Hepatocyte (in vitro differentiated cells): Measurements from ENCODE around the gene RAP1GDS1. TPM values are rescaled to one million over a fixed set of nuclear protein-coding genes. Genes with fewer than 3 reads are reported as not detected.

Experiments used
- DNase-seq: peaks from one replicate; pipeline ENCODE4 v3.0.0-alpha.2; 2016; ENCODE audit warnings: low spot score
- H2AFZ ChIP-seq: fragments of 200-600 bp; sonication (generic); 2 replicates; pipeline ENCODE4 v1.6.0; 2016; ENCODE audit warnings: antibody characterized with exemption, mild to moderate bottlenecking
- H3K27ac ChIP-seq: fragments of 200-600 bp; sonication (generic); 2 replicates; pipeline ENCODE4 v1.5.1; 2016; ENCODE audit warnings: mild to moderate bottlenecking
- H3K27me3 ChIP-seq: fragments of 200-600 bp; sonication (generic); 2 replicates; pipeline ENCODE4 v1.6.1; 2016
- H3K36me3 ChIP-seq: fragments of 200-600 bp; sonication (generic); replicated peaks from 2 replicates; pipeline ENCODE4 v1.5.1; 2016; ENCODE audit warnings: low read depth; ENCODE audit not compliant: insufficient read depth
- H3K4me1 ChIP-seq: fragments of 200-600 bp; sonication (generic); 2 replicates; pipeline ENCODE4 v1.5.1; 2016; ENCODE audit warnings: mild to moderate bottlenecking, moderate library complexity; ENCODE audit not compliant: insufficient read depth
- H3K4me2 ChIP-seq: fragments of 200-600 bp; sonication (generic); 2 replicates; pipeline ENCODE4 v1.6.0; 2016
- H3K4me3 ChIP-seq: fragments of 200-600 bp; sonication (generic); 2 replicates; pipeline ENCODE4 v1.5.1; 2016; ENCODE audit warnings: mild to moderate bottlenecking
- H3K79me2 ChIP-seq: fragments of 200-600 bp; sonication (generic); 2 replicates; pipeline ENCODE4 v1.6.0; 2017; ENCODE audit warnings: mild to moderate bottlenecking
- H3K9me2 ChIP-seq: fragments of 200-600 bp; sonication (generic); replicated peaks from 2 replicates; pipeline ENCODE4 v1.6.0; 2017; ENCODE audit warnings: mild to moderate bottlenecking; ENCODE audit not compliant: insufficient read depth
- H3K9me3 ChIP-seq: fragments of 200-600 bp; sonication (generic); 2 replicates; pipeline ENCODE4 v1.5.1; 2016; ENCODE audit warnings: low read depth, mild to moderate bottlenecking
- H4K20me1 ChIP-seq: fragments of 200-600 bp; sonication (generic); 2 replicates; pipeline ENCODE4 v1.6.0; 2016; ENCODE audit warnings: mild to moderate bottlenecking; ENCODE audit not compliant: insufficient read depth, poor library complexity, severe bottlenecking
- EZH2 ChIP-seq: fragments of 200-600 bp; sonication (generic); IDR thresholded peaks from 2 replicates; pipeline ENCODE4 v1.6.1; 2016; ENCODE audit warnings: antibody characterized with exemption, mild to moderate bottlenecking, borderline replicate concordance
- EZH2phosphoT487 ChIP-seq: fragments of 200-600 bp; sonication (generic); IDR thresholded peaks from one replicate; pipeline ENCODE4 v1.6.1; 2018; ENCODE audit warnings: antibody characterized with exemption, mild to moderate bottlenecking, low read depth, moderate library complexity; ENCODE audit not compliant: unreplicated experiment, severe bottlenecking
- WGBS: methylation state at CpG from one replicate; pipeline ENCODE4 v1.1.6; 2016; ENCODE audit warnings: low lambda C conversion rate; ENCODE audit errors: missing lambda C conversion rate; 5-methylcytosine and 5-hydroxymethylcytosine counted together
- polyA plus RNA-seq: library from polyadenylated mRNA; unstranded; fragments of >200 nt; fragmentation: Nextera tagmentation; extraction: Ambion mirVana; gene quantifications from 2 replicates; pipeline ENCODE4 v1.2.1, GENCODE V29; 2016
- total RNA-seq: library from RNA; depleted of rRNA; stranded (reverse); fragments of >200 nt; gene quantifications from 2 replicates; pipeline ENCODE4 v1.2.3, GENCODE V29; 2014
- TF ChIP-seq, protein P1 (sequence below): fragments of 200-600 bp; sonication (generic); IDR thresholded peaks from 2 replicates; pipeline ENCODE4 v1.5.1; 2016; ENCODE audit warnings: antibody characterized with exemption, mild to moderate bottlenecking; ENCODE audit not compliant: poor library complexity

The RAP1GDS1 gene
- total and polyA plus RNA-seq, 2 experiments from 2014 or later, result 25.3 to 42.7 TPM

DNA sequence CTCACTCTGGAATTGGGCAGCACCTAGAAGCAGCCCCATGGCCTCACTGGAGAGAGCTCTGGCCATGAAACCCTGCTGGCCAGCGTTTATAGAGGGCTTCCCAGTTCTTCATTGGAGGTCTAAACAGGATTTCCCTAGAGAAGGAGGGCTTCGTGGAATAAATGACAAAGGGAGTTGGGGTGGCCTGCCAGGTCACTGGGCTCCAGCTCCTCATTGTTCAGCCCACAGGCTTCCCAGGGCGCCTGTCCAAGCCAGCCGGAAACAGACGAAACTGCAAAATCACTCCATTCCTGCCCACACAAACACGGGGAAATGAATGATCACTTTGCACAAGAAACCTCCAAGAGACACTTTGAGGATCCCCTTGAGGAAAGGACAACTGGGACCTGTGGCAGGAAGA, 207.5 kb downstream of the RAP1GDS1 start:
- no peak overlapping the region for H2AFZ ChIP-seq
- WGBS, result 83% methylated on average over 6 of the region's 6 CpGs
- H3K27me3 ChIP-seq, result no peaks in the 10 kb centered on the region
- no peak for DNase-seq
- no peak overlapping the region for H3K4me2 ChIP-seq
- no peaks in the 10 kb centered on the region for H3K9me3 ChIP-seq
- H4K20me1 ChIP-seq, result no peaks in the 10 kb centered on the region
- H3K27ac ChIP-seq, result no peak overlapping the region
- TF ChIP-seq EZH2 (no peak), EZH2phosphoT487 (no peak)
- TF ChIP-seq, protein P1, sequence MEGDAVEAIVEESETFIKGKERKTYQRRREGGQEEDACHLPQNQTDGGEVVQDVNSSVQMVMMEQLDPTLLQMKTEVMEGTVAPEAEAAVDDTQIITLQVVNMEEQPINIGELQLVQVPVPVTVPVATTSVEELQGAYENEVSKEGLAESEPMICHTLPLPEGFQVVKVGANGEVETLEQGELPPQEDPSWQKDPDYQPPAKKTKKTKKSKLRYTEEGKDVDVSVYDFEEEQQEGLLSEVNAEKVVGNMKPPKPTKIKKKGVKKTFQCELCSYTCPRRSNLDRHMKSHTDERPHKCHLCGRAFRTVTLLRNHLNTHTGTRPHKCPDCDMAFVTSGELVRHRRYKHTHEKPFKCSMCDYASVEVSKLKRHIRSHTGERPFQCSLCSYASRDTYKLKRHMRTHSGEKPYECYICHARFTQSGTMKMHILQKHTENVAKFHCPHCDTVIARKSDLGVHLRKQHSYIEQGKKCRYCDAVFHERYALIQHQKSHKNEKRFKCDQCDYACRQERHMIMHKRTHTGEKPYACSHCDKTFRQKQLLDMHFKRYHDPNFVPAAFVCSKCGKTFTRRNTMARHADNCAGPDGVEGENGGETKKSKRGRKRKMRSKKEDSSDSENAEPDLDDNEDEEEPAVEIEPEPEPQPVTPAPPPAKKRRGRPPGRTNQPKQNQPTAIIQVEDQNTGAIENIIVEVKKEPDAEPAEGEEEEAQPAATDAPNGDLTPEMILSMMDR, result no peak
- no peak overlapping the region for H3K4me3 ChIP-seq
- no peaks in the 10 kb centered on the region for H3K36me3 ChIP-seq
- no peaks in the 10 kb centered on the region for H3K79me2 ChIP-seq
- no peaks in the 10 kb centered on the region for H3K9me2 ChIP-seq
- H3K4me1 ChIP-seq, result no peaks in the 10 kb centered on the region

DNA sequence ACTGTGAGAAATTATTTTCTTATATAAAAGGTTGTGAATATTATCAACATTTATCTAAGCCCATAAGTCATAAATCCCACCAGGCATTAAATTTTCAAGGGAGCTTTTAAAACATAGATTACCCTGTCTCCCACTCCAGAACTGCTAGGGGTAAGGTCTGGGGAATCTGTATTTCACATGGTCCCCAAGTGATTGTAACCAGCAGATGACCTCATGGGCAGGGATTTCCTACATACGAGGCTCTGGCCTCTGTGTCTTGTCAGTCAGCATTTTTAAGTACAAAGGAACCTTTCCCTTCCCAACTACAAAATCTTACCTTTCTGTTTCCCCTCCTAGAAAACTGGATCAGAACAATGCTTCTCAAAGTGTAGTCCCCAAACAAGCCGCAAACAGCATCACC, 208.6 kb downstream of the RAP1GDS1 start:
- Histone ChIP-seq H3K79me2 (no peaks in the 10 kb centered on the region), H4K20me1 (no peaks in the 10 kb centered on the region), H3K4me3 (no peak overlapping the region), H3K27ac (no peak overlapping the region), H3K36me3 (no peaks in the 10 kb centered on the region), H3K27me3 (no peaks in the 10 kb centered on the region), H3K4me1 (no peaks in the 10 kb centered on the region), H2AFZ (no peak overlapping the region), H3K4me2 (no peak overlapping the region), H3K9me3 (no peaks in the 10 kb centered on the region), H3K9me2 (no peaks in the 10 kb centered on the region)
- 63% methylated on average over 2 of the region's 2 CpGs for WGBS
- DNase-seq, result no peak
- no peak for TF ChIP-seq EZH2
- TF ChIP-seq EZH2phosphoT487, result no peak
- TF ChIP-seq, protein P1, result no peak

DNA sequence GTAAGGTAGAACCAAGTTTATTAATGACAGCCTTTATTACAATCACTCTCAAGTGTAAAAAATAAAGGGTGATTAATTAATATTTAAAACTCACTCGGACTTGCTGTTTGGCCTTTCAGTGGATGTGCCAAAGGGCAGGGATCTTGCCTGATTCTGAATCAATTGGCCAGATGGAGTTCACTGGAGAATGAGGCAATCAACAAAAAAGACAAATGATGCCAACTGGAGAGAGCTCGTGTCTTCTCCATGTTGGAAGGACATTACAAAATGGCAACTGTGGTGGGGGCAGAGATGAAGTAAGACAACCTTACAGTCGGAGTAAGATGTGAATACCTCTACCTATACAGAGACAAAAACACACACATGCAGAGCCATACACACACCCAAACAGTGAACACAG, 209.2 kb downstream of the RAP1GDS1 start:
- TF ChIP-seq EZH2phosphoT487 (no peak), EZH2 (no peak)
- TF ChIP-seq, protein P1, result no peak
- Histone ChIP-seq H3K9me2 (no peaks in the 10 kb centered on the region), H3K4me3 (no peak overlapping the region), H3K27ac (no peak overlapping the region), H3K4me2 (no peak overlapping the region), H3K79me2 (no peaks in the 10 kb centered on the region), H3K27me3 (no peaks in the 10 kb centered on the region), H3K36me3 (no peaks in the 10 kb centered on the region), H4K20me1 (no peaks in the 10 kb centered on the region), H3K4me1 (no peaks in the 10 kb centered on the region), H2AFZ (no peak overlapping the region), H3K9me3 (no peaks in the 10 kb centered on the region)
- WGBS, result 92% methylated on average over 3 of the region's 3 CpGs
- DNase-seq, result no peak

DNA sequence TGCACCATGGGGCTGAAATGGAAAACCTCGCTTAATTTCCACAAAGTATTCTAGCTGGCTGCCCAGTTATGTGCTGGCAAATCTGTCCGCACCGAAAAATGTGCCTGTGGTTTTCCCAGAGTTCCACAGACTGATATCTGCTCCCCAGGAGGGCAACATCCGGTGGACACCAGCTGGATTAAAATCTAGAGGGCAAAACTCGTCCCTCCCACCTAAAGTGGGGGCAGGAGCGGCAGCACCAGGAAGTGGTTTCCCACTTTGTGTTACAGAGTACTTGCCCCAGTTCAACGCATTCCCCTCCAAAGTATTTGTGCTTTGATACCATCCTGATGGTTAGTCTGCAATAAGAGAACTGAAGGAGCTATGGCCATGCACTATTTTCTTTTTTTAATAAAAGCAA, 209.6 kb downstream of the RAP1GDS1 start:
- H3K9me3 ChIP-seq, result no peaks in the 10 kb centered on the region
- no peaks in the 10 kb centered on the region for H3K4me1 ChIP-seq
- no peaks in the 10 kb centered on the region for H3K27me3 ChIP-seq
- no peak overlapping the region for H2AFZ ChIP-seq
- H3K9me2 ChIP-seq, result no peaks in the 10 kb centered on the region
- TF ChIP-seq EZH2, result no peak
- TF ChIP-seq EZH2phosphoT487, result no peak
- TF ChIP-seq, protein P1, result no peak
- no peak for DNase-seq
- H3K36me3 ChIP-seq, result no peaks in the 10 kb centered on the region
- WGBS, result 92% methylated on average over 7 of the region's 7 CpGs
- H4K20me1 ChIP-seq, result no peaks in the 10 kb centered on the region
- no peaks in the 10 kb centered on the region for H3K79me2 ChIP-seq
- H3K4me2 ChIP-seq, result no peak overlapping the region
- H3K4me3 ChIP-seq, result no peak overlapping the region
- no peak overlapping the region for H3K27ac ChIP-seq
